ENCODE measurements around the gene KRT35. TPM values are rescaled to one million over a fixed set of nuclear protein-coding genes. Genes with fewer than 3 reads are reported as not detected.

Gene KRT35
- total RNA-seq, 2 experiments from 2014 or later = not detected

DNA sequence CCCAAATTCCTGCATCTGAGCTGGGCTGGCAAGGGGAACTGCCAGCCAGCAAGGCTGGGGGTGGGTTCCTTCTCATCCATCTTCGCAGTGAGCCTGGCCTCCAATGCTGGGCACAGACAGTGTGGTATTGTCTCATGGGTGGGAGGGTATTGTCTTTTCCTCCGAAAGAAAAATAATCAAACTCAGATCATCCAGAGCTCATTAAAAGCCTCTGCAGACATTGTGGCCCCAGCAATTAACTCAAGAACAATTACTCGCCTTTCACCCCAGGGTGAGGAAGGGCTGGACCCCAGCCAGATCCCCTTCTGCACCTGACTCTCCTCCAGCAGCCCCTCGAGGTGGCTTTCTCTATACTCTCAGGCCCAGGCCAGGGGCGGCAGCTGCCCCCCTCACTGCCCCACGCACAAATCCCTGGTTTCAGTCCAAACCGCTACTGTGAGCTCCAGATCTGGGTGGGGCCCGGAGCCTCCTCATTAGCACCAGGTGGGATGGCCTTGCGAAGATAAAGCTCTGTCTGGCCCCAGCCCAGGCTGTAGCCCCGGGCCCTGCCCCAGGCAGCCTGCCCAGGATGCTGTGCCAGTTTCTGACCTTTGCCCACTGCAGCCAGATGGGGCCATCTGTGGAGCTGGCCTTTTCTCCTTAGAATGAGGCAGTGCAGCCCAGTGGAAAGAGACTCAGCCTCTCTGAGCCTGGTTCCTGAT lies 40.0 kb upstream of the KRT35 start:
- POLR2A ChIA-PET = no interaction called here
- no peaks in the 10 kb centered on the region for H3K9me3 Mint-ChIP-seq
- H3K27ac Mint-ChIP-seq = no peak overlapping the region
- DNase-seq = no peak
- CTCF ChIA-PET = no interaction called here
- H3K4me1 Mint-ChIP-seq (ENCODE audit: low read depth) = no peaks in the 10 kb centered on the region
- intact Hi-C loops (cut with micrococcal nuclease) = no loop called here
- peaks cover 4% of the 10 kb centered on the region for H3K27me3 Mint-ChIP-seq
- H3K36me3 Mint-ChIP-seq = no peaks in the 10 kb centered on the region
- no peak overlapping the region for H3K4me3 Mint-ChIP-seq

DNA sequence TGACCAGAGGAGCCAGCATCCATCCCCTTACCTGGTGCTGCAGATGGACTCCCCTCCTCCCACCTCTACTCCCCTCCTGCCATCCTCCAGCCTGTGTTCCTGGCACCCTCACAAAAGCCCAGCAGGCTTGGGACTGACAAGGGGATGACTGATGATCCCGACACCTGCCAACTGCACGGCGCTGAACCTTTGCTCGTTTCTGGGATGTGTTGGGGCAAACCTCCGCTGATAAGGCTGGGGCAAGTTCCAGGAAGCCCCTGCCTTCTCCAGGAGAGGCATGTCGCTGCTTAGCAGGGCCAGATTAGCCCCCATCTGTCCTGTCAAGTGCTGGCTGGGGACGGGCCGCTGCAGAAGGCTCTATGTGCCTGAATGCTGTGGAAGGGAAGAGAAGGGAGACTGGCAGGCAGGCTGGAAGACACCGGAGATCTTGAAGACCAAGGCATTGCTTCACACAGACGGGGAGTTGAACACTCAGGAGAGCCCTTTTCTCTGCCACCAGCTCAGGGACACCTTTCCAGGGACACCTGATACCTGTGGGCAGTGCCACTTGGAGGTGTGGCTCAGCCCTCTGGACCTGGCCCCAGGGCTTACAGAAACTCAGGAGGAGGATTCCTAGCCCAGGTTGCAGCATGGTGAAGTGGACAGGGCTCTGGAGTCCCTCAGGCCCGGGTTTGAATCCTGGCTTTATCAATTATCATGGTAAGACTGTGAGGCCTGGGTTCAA lies 38.7 kb upstream of the KRT35 start:
- H3K27ac Mint-ChIP-seq = no peak overlapping the region
- DNase-seq = no peak
- ChIA-PET POLR2A (no interaction called here), CTCF (no interaction called here)
- H3K4me3 Mint-ChIP-seq = no peak overlapping the region
- H3K9me3 Mint-ChIP-seq = no peaks in the 10 kb centered on the region
- intact Hi-C loops (cut with micrococcal nuclease) = no loop called here
- H3K4me1 Mint-ChIP-seq (ENCODE audit: low read depth) = no peaks in the 10 kb centered on the region
- no peaks in the 10 kb centered on the region for H3K36me3 Mint-ChIP-seq
- H3K27me3 Mint-ChIP-seq = no peaks in the 10 kb centered on the region

DNA sequence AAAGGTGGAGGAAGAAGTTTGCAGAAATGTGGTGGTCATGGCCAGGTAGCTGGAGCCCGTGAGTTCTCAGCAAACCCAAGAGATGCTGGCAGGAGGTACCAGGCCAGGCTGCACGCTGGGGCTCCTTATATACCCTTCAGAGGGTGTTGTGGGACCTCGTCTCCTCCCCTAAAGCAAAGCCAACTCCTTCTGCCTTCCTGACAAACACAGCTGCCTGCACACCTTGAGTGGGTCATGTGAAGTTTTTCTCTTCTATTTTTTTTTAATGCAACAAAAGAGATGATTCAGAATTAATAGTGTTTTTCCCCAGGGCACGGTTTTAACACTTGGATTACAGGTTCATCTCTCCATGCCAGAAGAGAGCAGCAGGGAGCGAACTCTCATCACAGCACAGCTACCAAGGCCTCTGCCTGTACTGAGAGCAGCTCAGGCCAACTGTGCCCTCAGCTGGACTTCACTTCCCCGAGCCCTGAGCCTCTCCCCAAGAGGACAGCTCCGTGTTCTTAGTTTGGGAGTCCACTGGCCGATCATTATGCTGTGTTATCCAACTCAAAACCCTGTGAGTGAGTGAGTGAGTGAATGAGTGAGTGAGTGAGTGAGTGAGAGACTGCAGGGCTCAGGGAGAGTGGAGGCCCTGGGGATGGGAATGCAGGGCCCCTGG lies 38.0 kb upstream of the KRT35 start, which contains the start of gene KRT15:
KRT15 (minus strand) TSS at position 102 of the 661 bp plus-strand sequence; CDS start at position 39, 63 bp downstream.
- POLR2A ChIA-PET = no interaction called here
- no peak within 1 kb of the TSS for H3K4me3 Mint-ChIP-seq
- CTCF ChIA-PET = no interaction called here

DNA sequence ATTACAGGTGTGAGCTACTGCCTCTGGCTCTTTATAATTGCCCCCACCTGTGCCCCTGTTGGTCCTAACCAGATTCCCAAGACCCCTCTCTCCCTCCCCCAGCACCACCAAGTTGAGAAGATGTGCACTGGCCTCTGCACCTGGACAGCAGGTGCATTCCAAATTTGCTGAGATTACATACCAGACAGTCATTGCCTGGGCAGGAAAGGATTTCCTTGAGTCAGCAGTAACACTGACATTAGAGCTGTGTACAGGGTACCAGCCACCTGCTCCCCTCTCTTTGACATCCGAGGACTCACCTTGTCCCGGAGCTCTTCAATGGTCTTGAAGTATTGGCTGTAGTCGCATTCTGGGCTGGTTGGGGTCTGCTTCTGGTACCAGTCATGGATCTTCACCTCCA lies 37.1 kb upstream of the KRT35 start:
- Mint-ChIP-seq H3K36me3 (no peaks in the 10 kb centered on the region), H3K4me3 (no peak overlapping the region), H3K9me3 (no peaks in the 10 kb centered on the region), H3K27ac (no peak overlapping the region), H3K27me3 (no peaks in the 10 kb centered on the region), H3K4me1 (ENCODE audit: low read depth) (no peaks in the 10 kb centered on the region)
- intact Hi-C loops (cut with micrococcal nuclease) = no loop called here
- ChIA-PET POLR2A (no interaction called here), CTCF (no interaction called here)
- no peak for DNase-seq

More for the DNA sequence above, 38.0 kb upstream of the KRT35 start, which contains the start of gene KRT15:
- no peaks in the 10 kb centered on the region for H3K36me3 Mint-ChIP-seq
- intact Hi-C loops (cut with micrococcal nuclease) = no loop called here
- H3K27ac Mint-ChIP-seq = no peak within 1 kb of the TSS
- H3K4me1 Mint-ChIP-seq (ENCODE audit: low read depth) = no peaks in the 10 kb centered on the region
- no peaks in the 10 kb centered on the region for H3K9me3 Mint-ChIP-seq
- DNase-seq = no peak
- H3K27me3 Mint-ChIP-seq = no peaks in the 10 kb centered on the region

DNA sequence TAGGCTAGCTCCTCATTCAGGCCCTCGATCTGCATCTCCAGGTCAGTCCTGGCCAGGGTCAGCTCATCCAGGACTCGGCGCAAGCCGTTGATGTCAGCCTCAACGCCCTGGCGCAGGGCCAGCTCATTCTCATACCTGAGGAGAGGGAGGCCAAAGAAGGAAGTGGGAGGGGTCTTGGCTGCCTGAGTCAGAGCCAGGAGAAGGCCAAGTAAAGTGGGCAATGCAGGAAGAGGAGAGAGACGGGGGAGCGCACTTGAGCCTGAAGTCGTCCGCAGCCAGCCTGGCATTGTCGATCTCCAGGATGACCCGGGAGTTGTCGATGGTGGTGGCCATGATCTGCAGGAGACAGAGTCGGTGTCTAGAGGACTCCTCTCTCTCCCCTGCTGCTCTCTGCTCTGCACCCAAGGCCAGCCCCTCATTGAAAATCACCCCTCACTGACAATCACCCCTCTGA lies 35.9 kb upstream of the KRT35 start:
- ChIA-PET CTCF (interaction anchor here (1.3 kb wide), 1 partner anchor 32 kb away, joined by 3 read pairs; no protein-coding TSS in a partner anchor), POLR2A (no interaction called here)
- Mint-ChIP-seq H3K4me3 (no peak overlapping the region), H3K9me3 (no peaks in the 10 kb centered on the region), H3K4me1 (ENCODE audit: low read depth) (no peaks in the 10 kb centered on the region), H3K27ac (no peak overlapping the region), H3K36me3 (no peaks in the 10 kb centered on the region), H3K27me3 (no peaks in the 10 kb centered on the region)
- intact Hi-C loops (cut with micrococcal nuclease) = no loop called here
- DNase-seq = no peak

DNA sequence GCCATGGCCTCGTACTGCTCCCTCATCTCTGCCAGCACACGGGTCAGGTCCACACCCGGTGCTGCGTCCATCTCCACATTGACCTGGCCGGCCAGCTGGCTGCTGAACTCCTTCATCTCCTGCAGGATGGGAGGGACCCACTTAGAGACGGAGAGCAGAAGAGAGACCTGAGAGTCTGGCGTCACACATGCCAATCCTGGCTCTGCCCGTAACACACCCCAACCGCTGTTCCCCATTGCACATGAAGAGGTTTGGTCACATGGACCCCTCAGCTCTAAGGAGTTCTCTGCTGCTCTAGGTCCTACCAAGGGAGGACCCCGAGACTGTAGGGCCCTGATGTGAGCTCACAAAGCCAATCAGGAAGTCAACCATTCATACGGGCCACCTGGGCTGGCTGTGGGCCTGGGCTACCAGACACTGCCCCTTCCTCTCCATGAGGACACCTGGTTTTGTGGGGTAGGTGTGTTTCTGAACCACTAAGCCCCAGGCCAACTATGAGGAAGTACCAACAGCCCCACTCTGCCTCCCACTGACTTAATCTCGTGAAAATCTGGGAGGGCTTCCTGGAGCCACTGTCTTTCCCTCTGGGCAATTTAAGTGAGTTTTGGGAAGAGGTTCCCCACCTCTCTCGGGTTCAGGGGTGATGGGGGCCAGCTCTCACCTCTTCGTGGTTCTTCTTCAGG lies 35.3 kb upstream of the KRT35 start:
- intact Hi-C loops (cut with micrococcal nuclease) = no loop called here
- no peaks in the 10 kb centered on the region for H3K4me1 Mint-ChIP-seq (ENCODE audit: low read depth)
- CTCF ChIA-PET = interaction anchor here (1.3 kb wide), 1 partner anchor 33 kb away, joined by 3 read pairs; no protein-coding TSS in a partner anchor
- no peaks in the 10 kb centered on the region for H3K36me3 Mint-ChIP-seq
- H3K27me3 Mint-ChIP-seq = no peaks in the 10 kb centered on the region
- POLR2A ChIA-PET = no interaction called here
- no peak overlapping the region for H3K27ac Mint-ChIP-seq
- no peak for DNase-seq
- H3K4me3 Mint-ChIP-seq = no peak overlapping the region
- H3K9me3 Mint-ChIP-seq = no peaks in the 10 kb centered on the region

DNA sequence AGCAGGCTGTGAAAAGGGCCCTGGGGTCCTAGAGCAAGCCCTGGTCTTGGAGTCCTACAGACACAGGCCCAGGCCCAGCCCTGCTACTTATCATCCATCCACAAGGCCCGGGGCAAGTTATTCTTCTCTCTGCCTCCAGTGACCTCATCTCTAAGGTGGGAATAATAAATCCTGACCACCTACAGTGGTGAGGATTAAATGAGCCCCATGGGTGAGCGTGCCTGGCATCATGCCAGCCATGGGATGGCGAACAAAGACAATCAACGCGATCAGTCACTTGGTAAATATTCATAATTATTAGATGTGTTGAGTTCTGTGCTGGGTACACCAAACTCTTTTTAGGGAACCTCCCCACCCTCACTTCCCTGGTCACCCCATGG lies 32.2 kb upstream of the KRT35 start:
- POLR2A ChIA-PET = no interaction called here
- Mint-ChIP-seq H3K4me3 (no peak overlapping the region), H3K27me3 (no peaks in the 10 kb centered on the region), H3K36me3 (no peaks in the 10 kb centered on the region), H3K4me1 (ENCODE audit: low read depth) (no peaks in the 10 kb centered on the region), H3K9me3 (no peaks in the 10 kb centered on the region), H3K27ac (no peak overlapping the region)
- no peak for DNase-seq
- intact Hi-C loops (cut with micrococcal nuclease) = no loop called here
- CTCF ChIA-PET = no interaction called here

DNA sequence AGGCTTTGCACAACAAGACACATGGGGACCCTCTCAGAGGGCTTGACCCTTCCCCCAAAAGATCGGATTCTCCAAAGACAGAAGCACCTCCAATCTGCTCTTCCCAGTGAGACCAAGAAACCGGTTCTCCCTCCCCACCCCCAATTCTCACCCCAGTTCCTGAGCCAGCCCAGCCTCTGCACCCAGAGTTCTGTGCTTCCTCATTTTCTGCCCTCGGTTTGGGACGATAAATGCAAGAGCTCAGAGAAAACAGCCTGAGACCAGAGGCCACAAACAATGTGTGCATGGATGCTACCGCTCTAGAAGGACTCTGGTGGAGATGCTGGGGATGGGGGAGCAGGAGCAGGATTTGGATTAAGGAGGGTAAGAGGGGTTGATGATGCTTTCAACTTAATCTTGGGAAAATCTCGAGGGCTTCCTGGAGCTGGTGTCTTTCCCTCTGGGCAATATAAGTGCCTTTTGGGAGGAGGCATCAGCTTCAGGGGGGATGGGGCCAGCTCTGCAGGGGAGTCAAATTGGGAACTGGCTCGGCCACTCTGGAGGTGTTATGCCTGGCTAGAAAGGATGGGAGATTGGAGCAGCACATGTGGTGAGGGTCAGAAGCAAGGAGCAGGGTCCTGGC lies 31.7 kb upstream of the KRT35 start:
- no peak for DNase-seq
- H3K27ac Mint-ChIP-seq = no peak overlapping the region
- POLR2A ChIA-PET = no interaction called here
- H3K4me1 Mint-ChIP-seq (ENCODE audit: low read depth) = no peaks in the 10 kb centered on the region
- no peaks in the 10 kb centered on the region for H3K9me3 Mint-ChIP-seq
- no peaks in the 10 kb centered on the region for H3K36me3 Mint-ChIP-seq
- intact Hi-C loops (cut with micrococcal nuclease) = no loop called here
- H3K27me3 Mint-ChIP-seq = no peaks in the 10 kb centered on the region
- H3K4me3 Mint-ChIP-seq = no peak overlapping the region
- CTCF ChIA-PET = no interaction called here

DNA sequence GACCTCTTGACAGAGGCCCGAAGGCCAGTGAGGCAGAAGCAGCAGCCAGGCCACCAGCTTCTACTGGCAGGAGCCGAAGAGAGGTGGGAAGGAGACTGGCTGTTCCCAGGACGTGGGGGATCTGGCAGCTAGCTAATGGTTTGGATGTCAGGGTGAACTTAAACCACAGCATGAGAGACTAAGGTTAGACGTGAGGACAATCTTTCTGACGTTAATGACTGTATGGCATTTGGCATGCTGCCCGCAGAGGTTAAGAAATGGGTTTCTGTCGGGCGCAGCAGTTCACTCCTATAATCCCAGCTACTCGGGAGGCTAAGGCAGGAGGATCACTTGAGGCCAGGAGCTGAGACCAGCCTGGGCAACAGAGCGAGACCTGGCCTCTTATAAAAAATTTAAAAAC lies 30.8 kb upstream of the KRT35 start:
- no peak overlapping the region for H3K27ac Mint-ChIP-seq
- H3K36me3 Mint-ChIP-seq = no peaks in the 10 kb centered on the region
- ChIA-PET CTCF (no interaction called here), POLR2A (interaction anchor here (0.6 kb wide), 1 partner anchor 159 kb away, joined by 6 read pairs; no protein-coding TSS in a partner anchor)
- H3K4me1 Mint-ChIP-seq (ENCODE audit: low read depth) = no peaks in the 10 kb centered on the region
- no peak for DNase-seq
- no peaks in the 10 kb centered on the region for H3K9me3 Mint-ChIP-seq
- no peak overlapping the region for H3K4me3 Mint-ChIP-seq
- intact Hi-C loops (cut with micrococcal nuclease) = no loop called here
- no peaks in the 10 kb centered on the region for H3K27me3 Mint-ChIP-seq

DNA sequence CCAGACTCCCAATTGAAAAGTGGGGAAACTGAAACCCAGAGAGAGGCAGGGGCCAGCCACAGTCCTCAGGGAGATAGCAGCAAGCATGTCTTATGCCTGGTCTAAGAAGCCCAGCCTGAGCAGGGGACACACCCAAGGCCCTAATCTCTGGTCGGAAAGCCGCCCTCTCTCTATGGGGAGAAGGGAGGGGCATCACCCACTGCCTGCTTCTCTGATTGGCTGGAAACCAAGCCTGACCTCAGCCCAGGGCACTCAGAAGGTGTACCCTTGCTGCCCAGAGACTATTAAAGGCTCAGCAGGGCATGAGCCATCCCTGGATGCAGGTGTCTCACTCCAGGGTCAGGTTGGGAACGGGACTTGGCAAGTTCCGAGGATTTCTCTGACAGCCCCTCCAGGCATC lies 30.2 kb upstream of the KRT35 start:
- intact Hi-C loops (cut with micrococcal nuclease) = no loop called here
- CTCF ChIA-PET = interaction anchor here (2.3 kb wide), 1 partner anchor 38 kb away, joined by 7 read pairs; no protein-coding TSS in a partner anchor
- no peaks in the 10 kb centered on the region for H3K27me3 Mint-ChIP-seq
- H3K27ac Mint-ChIP-seq = no peak overlapping the region
- no peak for DNase-seq
- no peak overlapping the region for H3K4me3 Mint-ChIP-seq
- H3K36me3 Mint-ChIP-seq = no peaks in the 10 kb centered on the region
- H3K9me3 Mint-ChIP-seq = no peaks in the 10 kb centered on the region
- POLR2A ChIA-PET = no interaction called here
- no peaks in the 10 kb centered on the region for H3K4me1 Mint-ChIP-seq (ENCODE audit: low read depth)

DNA sequence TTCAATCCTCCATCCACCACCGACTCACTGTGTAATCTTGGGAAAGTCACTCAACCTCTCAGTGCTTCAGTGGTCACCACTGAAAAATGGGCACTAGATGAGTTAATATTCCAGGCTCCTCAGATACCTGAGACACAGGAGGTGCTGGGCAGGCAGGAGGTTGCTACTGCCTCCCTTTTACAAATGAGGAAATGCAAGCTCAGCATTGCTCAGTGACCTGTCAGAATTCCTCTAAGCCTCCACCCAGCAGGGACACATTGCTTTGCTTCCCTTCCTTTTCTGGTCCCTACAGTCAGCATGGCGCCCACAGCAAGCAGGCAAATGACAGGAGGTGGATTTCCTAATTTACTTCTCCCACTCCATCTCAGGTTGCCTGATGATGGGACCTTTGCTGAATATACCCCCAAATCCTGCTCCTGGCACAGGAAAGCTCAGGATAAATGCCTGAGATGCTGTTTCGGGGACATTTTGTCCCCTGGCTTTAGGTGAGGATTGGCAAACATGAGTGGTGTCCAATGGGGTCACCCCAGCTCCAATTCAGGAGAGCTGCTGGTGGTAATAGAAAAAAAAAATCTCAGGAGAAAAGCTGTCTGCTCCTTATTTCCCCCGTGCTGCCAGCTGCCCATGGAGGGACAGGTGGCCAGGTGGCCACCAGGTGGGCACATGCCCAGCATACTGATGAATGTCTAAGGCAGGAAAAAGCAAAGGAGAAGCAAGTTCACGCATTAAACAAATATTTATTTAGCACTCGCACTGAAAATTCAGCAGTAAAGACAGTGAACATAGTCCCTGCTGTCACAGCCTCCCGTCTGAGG lies 29.5 kb upstream of the KRT35 start:
- H3K27ac Mint-ChIP-seq = no peak overlapping the region

More for the DNA sequence above, 29.5 kb upstream of the KRT35 start:
- intact Hi-C loops (cut with micrococcal nuclease) = no loop called here
- H3K27me3 Mint-ChIP-seq = no peaks in the 10 kb centered on the region
- DNase-seq = no peak
- CTCF ChIA-PET = interaction anchor here (2.3 kb wide), 1 partner anchor 38 kb away, joined by 7 read pairs; no protein-coding TSS in a partner anchor
- no peaks in the 10 kb centered on the region for H3K4me1 Mint-ChIP-seq (ENCODE audit: low read depth)
- H3K9me3 Mint-ChIP-seq = no peaks in the 10 kb centered on the region
- H3K36me3 Mint-ChIP-seq = no peaks in the 10 kb centered on the region
- no peak overlapping the region for H3K4me3 Mint-ChIP-seq
- POLR2A ChIA-PET = no interaction called here
